Trophoblast cell (in vitro differentiated cells and primary cell): ENCODE data around the gene ASS1.
A peak's percentile ranks its signal among the peaks of the same experiment; 100 is the strongest.

Source experiments
- DNase-seq, 2 donors: peaks; one replicate each; pipeline ENCODE4 v3.0.0-alpha.2; 2016
- H2AFZ ChIP-seq: 2 replicates; pipeline ENCODE4 v1.6.1; 2013; ENCODE audit warnings: low read length, moderate library complexity, mild to moderate bottlenecking; ENCODE audit not compliant: insufficient read depth, poor library complexity
- H2AK5ac ChIP-seq: 2 replicates; pipeline ENCODE4 v1.6.1; 2013; ENCODE audit warnings: mild to moderate bottlenecking, low read length
- H2BK120ac ChIP-seq: 2 replicates; pipeline ENCODE4 v1.6.1; 2013; ENCODE audit warnings: low read length, mild to moderate bottlenecking, moderate library complexity; ENCODE audit not compliant: insufficient read depth, poor library complexity
- H2BK12ac ChIP-seq: 2 replicates; pipeline ENCODE4 v1.6.1; 2013; ENCODE audit warnings: mild to moderate bottlenecking, low read length, moderate library complexity
- H2BK5ac ChIP-seq: 2 replicates; pipeline ENCODE4 v1.6.1; 2013; ENCODE audit warnings: low read length, low read depth, moderate library complexity, mild to moderate bottlenecking; ENCODE audit not compliant: poor library complexity
- H3K14ac ChIP-seq: 2 replicates; pipeline ENCODE4 v1.6.1; 2013; ENCODE audit warnings: mild to moderate bottlenecking, low read length
- H3K18ac ChIP-seq: 2 replicates; pipeline ENCODE4 v1.6.1; 2013; ENCODE audit warnings: mild to moderate bottlenecking, low read length
- H3K23ac ChIP-seq: 2 replicates; pipeline ENCODE4 v1.6.1; 2013; ENCODE audit warnings: low read length
- H3K27ac ChIP-seq: 2 replicates; pipeline ENCODE4 v1.5.1; 2013; ENCODE audit warnings: low read depth, mild to moderate bottlenecking, inconsistent platforms, low read length, moderate library complexity
- H3K27me3 ChIP-seq: 2 replicates; pipeline ENCODE4 v1.6.1; 2013; ENCODE audit warnings: inconsistent platforms, mild to moderate bottlenecking, low read length, moderate library complexity; ENCODE audit not compliant: insufficient read depth
- H3K36me3 ChIP-seq, 2 experiments: 1 replicate in 1 of 2; 2 replicates in 1 of 2; pipeline ENCODE4 v1.6.1; 2013; ENCODE audit warnings: low read length in 2 of 2, mild to moderate bottlenecking in 2 of 2, moderate library complexity in 1 of 2; ENCODE audit not compliant: insufficient read depth in 2 of 2, control insufficient read depth in 1 of 2
- H3K4ac ChIP-seq: 2 replicates; pipeline ENCODE4 v1.6.1; 2013; ENCODE audit warnings: low read depth, mild to moderate bottlenecking, low read length, moderate library complexity
- H3K4me1 ChIP-seq, 2 experiments: 1 replicate in 1 of 2; 2 replicates in 1 of 2; pipeline ENCODE4 v1.6.1; 2013; ENCODE audit warnings: low read length in 2 of 2, mild to moderate bottlenecking in 2 of 2, moderate library complexity in 1 of 2; ENCODE audit not compliant: insufficient read depth in 2 of 2, control insufficient read depth in 1 of 2
- H3K4me2 ChIP-seq: 2 replicates; pipeline ENCODE4 v1.6.1; 2013; ENCODE audit warnings: inconsistent platforms, mild to moderate bottlenecking, low read length, moderate library complexity
- H3K4me3 ChIP-seq: 2 replicates; pipeline ENCODE4 v1.5.1; 2013; ENCODE audit warnings: mild to moderate bottlenecking, low read depth, low read length, inconsistent platforms
- H3K79me1 ChIP-seq: one replicate; pipeline ENCODE4 v1.6.1; 2013; ENCODE audit warnings: low read length
- H3K79me2 ChIP-seq: 2 replicates; pipeline ENCODE4 v1.6.1; 2013; ENCODE audit warnings: low read length, mild to moderate bottlenecking; ENCODE audit not compliant: control insufficient read depth, insufficient read depth, poor library complexity
- H3K9ac ChIP-seq: 2 replicates; pipeline ENCODE4 v1.6.1; 2013; ENCODE audit warnings: mild to moderate bottlenecking, low read length
- H3K9me3 ChIP-seq: 2 replicates; pipeline ENCODE4 v1.6.1; 2013; ENCODE audit warnings: low read depth, mild to moderate bottlenecking, control low read depth, inconsistent platforms, low read length; ENCODE audit not compliant: insufficient read depth
- H4K12ac ChIP-seq: 2 replicates; pipeline ENCODE4 v1.6.1; 2013; ENCODE audit warnings: low read depth, mild to moderate bottlenecking, low read length, moderate library complexity
- H4K8ac ChIP-seq: 2 replicates; pipeline ENCODE4 v1.6.1; 2013; ENCODE audit warnings: low read depth, mild to moderate bottlenecking, low read length, moderate library complexity
- H4K91ac ChIP-seq: one replicate; pipeline ENCODE4 v1.6.1; 2013; ENCODE audit warnings: low read depth, mild to moderate bottlenecking, low read length, moderate library complexity
- WGBS: extraction: QIAGEN DNeasy Blood & Tissue Kit; methylation state at CpG from one replicate; pipeline ENCODE4 v1.1.7; 2013; ENCODE audit warnings: missing lambda C conversion rate; ENCODE audit not compliant: insufficient read length, insufficient coverage; ENCODE audit errors: extremely low coverage; 5-methylcytosine and 5-hydroxymethylcytosine counted together

The ASS1 gene

GRCh38 chr9:130414081-130414731, 30.6 kb upstream of the ASS1 start:
- no peak overlapping the region for H2AK5ac ChIP-seq
- H3K79me2 ChIP-seq: no peaks in the 10 kb centered on the region
- no peak overlapping the region for H3K9ac ChIP-seq
- H3K4me1 ChIP-seq: no peaks in the 10 kb centered on the region
- no peak overlapping the region for H2BK5ac ChIP-seq
- H3K36me3 ChIP-seq: no peaks in the 10 kb centered on the region
- H3K4me3 ChIP-seq: no peak overlapping the region
- no peak overlapping the region for H2AFZ ChIP-seq
- no CpG with 5 or more reads among the region's 12 CpGs for WGBS
- no peak overlapping the region for H4K12ac ChIP-seq
- no peak overlapping the region for H3K4me2 ChIP-seq
- no peaks in the 10 kb centered on the region for H3K79me1 ChIP-seq
- H4K8ac ChIP-seq: no peak overlapping the region
- H3K4ac ChIP-seq: no peak overlapping the region
- H4K91ac ChIP-seq: no peak overlapping the region
- no peaks in the 10 kb centered on the region for H3K27me3 ChIP-seq
- H3K27ac ChIP-seq: no peak overlapping the region
- no peak overlapping the region for H2BK12ac ChIP-seq
- peaks cover 1% of the 10 kb centered on the region for H3K9me3 ChIP-seq
- no peak overlapping the region for H3K23ac ChIP-seq
- no peak overlapping the region for H2BK120ac ChIP-seq
- H3K14ac ChIP-seq: no peak overlapping the region
- H3K18ac ChIP-seq: no peak overlapping the region
- peak in 1 of 2 donors; percentile 35 for DNase-seq

GRCh38 chr9:130414910-130415746, 29.6 kb upstream of the ASS1 start:
- no peak for DNase-seq
- H3K4me1 ChIP-seq: no peaks in the 10 kb centered on the region
- no peak overlapping the region for H3K27ac ChIP-seq
- H3K79me2 ChIP-seq: no peaks in the 10 kb centered on the region
- no peak overlapping the region for H3K9ac ChIP-seq
- H2AFZ ChIP-seq: no peak overlapping the region
- H3K4me3 ChIP-seq: peak overlapping the region; percentile 28
- no peaks in the 10 kb centered on the region for H3K79me1 ChIP-seq
- no CpG with 5 or more reads among the region's 11 CpGs for WGBS
- H3K14ac ChIP-seq: no peak overlapping the region
- peaks cover 3% of the 10 kb centered on the region for H3K9me3 ChIP-seq
- no peaks in the 10 kb centered on the region for H3K27me3 ChIP-seq
- no peak overlapping the region for H3K18ac ChIP-seq
- H4K8ac ChIP-seq: no peak overlapping the region
- no peak overlapping the region for H2BK120ac ChIP-seq
- no peak overlapping the region for H2AK5ac ChIP-seq
- no peak overlapping the region for H4K91ac ChIP-seq
- no peaks in the 10 kb centered on the region for H3K36me3 ChIP-seq
- no peak overlapping the region for H3K4ac ChIP-seq
- H3K4me2 ChIP-seq: no peak overlapping the region
- H3K23ac ChIP-seq: no peak overlapping the region
- H2BK5ac ChIP-seq: no peak overlapping the region
- H4K12ac ChIP-seq: no peak overlapping the region
- H2BK12ac ChIP-seq: no peak overlapping the region

GRCh38 chr9:130417602-130418001, 27.2 kb upstream of the ASS1 start:
- H2BK5ac ChIP-seq: no peak overlapping the region
- H3K79me2 ChIP-seq: no peaks in the 10 kb centered on the region
- no peak overlapping the region for H2BK120ac ChIP-seq
- H3K9me3 ChIP-seq: peaks cover 3% of the 10 kb centered on the region
- H2BK12ac ChIP-seq: no peak overlapping the region
- DNase-seq: peak; percentile 19 to 56
- no peak overlapping the region for H3K4me2 ChIP-seq
- H3K18ac ChIP-seq: no peak overlapping the region
- H2AFZ ChIP-seq: no peak overlapping the region
- no peaks in the 10 kb centered on the region for H3K36me3 ChIP-seq
- no peaks in the 10 kb centered on the region for H3K4me1 ChIP-seq
- H3K27me3 ChIP-seq: no peaks in the 10 kb centered on the region
- no peak overlapping the region for H2AK5ac ChIP-seq
- no CpG with 5 or more reads among the region's 5 CpGs for WGBS
- H3K79me1 ChIP-seq: no peaks in the 10 kb centered on the region
- no peak overlapping the region for H4K8ac ChIP-seq
- no peak overlapping the region for H4K12ac ChIP-seq
- H3K9ac ChIP-seq: no peak overlapping the region
- no peak overlapping the region for H3K23ac ChIP-seq
- H3K4ac ChIP-seq: no peak overlapping the region
- no peak overlapping the region for H3K14ac ChIP-seq
- H3K27ac ChIP-seq: no peak overlapping the region
- H3K4me3 ChIP-seq: no peak overlapping the region
- no peak overlapping the region for H4K91ac ChIP-seq

- no CpG with 5 or more reads among the region's 18 CpGs for WGBS
- DNase-seq: no peak
Measured at GRCh38 chr9:130418776-130419175, 26.0 kb upstream of the ASS1 start.

More at GRCh38 chr9:130418776-130419175, 26.0 kb upstream of the ASS1 start:
- Histone ChIP-seq H3K18ac (no peak overlapping the region), H3K79me2 (no peaks in the 10 kb centered on the region), H3K4me1 (peaks cover 4 to 5% of the 10 kb centered on the region in 2 experiments), H3K27ac (no peak overlapping the region), H3K14ac (no peak overlapping the region), H4K12ac (no peak overlapping the region), H4K91ac (no peak overlapping the region), H2AFZ (no peak overlapping the region), H3K36me3 (no peaks in the 10 kb centered on the region), H3K9me3 (peaks cover 3% of the 10 kb centered on the region), H2BK12ac (no peak overlapping the region), H3K23ac (no peak overlapping the region), H3K27me3 (no peaks in the 10 kb centered on the region), H3K4me3 (no peak overlapping the region), H2BK5ac (no peak overlapping the region), H3K9ac (no peak overlapping the region), H4K8ac (no peak overlapping the region), H3K4ac (no peak overlapping the region), H2AK5ac (no peak overlapping the region), H3K79me1 (no peaks in the 10 kb centered on the region), H2BK120ac (no peak overlapping the region), H3K4me2 (no peak overlapping the region)
